GM21529 (cell line): ENCODE results near the gene CACNA2D1.

ENCODE experiments used
- ATAC-seq: cut with Tn5 transposase; IDR thresholded peaks from one replicate; pipeline ENCODE4 v1.9.1; 2021; ENCODE audit not compliant: unreplicated experiment

CACNA2D1 gene

DNA sequence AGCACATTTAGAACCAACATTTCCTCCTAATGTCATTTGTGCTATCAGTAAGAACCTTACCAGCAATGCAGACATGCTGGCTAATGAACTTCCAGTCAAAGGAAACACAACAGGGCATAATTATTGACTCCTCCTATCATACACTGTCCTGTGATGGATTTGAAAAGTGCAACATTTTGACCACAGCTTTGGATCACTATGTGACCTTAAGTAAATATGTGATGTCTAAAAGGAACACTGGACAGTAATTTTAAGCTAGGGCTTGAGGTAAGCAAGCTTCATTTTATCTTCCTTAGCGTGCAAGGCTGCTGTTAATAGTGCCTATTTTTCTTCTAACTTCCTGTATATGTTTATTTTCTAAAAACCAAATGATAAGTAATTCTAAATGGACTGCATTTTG lies 433.2 kb downstream of the CACNA2D1 start:
- ATAC-seq, result no peak

DNA sequence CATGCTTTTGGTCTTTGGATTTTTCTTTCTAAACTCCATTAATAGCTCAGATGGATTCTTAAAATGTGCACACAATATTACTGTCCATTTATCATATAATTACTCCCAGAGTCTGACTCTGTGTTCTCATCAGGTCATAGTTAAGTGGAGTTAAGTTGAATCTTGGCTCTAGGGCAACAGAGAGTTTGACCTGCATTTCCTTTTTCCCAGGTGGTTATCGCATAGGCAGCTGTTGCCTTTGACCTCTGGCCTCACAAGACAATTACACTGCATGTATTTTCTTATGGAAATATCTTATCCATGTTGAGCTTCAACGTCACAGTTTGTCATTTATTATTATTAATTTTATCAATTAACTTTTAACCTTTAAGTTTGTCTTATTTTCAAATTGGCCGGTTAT lies 436.3 kb downstream of the CACNA2D1 start:
- no peak for ATAC-seq

DNA sequence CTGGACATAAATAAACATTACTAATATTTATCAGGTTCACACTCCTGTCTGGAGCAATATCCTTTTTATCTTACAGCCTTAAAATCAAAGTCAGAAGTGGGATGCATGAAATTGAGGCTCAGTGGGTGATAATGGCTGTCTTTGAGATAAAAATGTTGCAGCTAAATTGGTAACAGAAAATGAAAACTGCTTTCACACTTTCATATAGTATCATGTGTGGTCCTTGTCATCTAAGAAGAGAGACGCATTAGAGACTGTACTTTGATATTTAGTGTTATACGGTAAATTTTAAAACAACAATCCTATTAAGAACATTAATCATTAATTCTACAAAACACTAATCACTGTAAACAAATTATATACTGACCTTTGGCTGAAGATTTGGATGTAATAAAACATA lies 438.5 kb downstream of the CACNA2D1 start:
- ATAC-seq, result no peak

DNA sequence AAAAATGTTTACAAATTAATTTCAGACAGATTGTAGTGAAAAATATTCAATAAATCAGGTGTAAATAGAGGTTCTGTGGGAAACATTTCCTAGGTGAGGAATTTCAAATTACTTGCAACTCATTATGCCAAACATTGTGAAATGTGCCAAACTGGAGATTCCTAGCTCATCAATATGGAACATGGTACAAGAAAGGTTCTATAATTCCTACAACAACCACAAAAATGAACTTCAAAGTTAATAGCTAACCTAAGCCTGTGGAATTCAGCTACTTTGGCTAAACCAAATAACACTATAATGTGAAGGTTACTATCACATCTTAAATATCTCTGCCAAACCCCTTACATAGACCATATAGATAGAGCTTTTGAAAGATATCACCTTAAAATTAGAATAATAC lies 450.4 kb downstream of the CACNA2D1 start:
- ATAC-seq, result no peak

DNA sequence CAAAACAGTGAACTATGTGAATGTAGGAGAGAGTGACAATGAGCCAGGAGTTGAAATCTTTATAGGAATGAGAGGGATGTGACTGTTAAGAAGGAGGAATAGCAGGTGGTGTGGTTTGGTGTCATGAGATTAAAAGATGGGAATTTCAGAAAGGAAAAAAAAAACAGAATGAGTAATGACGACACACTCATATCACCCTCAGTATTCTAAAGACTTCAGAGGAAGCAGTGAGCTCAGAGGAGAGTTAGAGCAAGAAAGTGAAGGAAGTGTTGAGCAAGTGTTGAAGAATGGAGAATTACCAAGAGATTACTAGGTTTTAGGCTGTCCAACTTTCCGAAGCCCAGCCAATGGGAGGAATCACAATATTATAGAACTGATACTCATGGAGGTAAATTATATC lies 453.2 kb downstream of the CACNA2D1 start:
- ATAC-seq, result no peak

DNA sequence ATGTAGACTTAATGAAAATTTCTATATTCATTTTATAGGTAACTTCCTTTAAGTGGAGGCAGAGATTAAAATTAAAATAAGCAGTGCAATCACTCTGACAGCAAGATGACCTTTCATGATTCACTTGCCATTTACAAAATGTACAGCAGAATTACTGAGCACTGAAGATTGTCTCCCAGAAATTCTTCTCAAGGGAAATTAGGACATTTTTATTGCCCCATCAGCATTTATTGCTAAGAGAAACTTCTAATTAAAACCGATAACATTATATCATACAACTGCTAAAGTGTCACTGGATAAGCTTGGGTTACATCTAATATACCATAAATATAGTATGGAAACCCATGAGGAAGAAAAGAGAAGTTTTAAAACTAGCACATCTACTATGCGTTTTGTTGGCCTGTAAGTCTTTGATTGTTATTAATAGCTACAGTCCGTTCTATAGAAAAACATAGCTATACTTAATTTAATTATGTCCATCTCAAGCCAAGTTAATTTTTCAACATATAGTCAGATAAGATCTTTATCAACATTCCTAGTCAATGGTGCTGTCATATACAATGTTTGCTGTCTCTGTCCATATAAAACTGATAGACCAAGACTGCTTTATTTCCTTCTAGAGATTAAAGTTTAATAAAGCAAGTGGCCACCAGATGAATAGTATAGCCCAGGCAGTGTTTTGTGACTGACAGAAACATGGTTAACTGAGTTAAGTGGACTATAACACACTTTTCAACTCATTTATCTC lies 456.7 kb downstream of the CACNA2D1 start:
- ATAC-seq, result no peak

DNA sequence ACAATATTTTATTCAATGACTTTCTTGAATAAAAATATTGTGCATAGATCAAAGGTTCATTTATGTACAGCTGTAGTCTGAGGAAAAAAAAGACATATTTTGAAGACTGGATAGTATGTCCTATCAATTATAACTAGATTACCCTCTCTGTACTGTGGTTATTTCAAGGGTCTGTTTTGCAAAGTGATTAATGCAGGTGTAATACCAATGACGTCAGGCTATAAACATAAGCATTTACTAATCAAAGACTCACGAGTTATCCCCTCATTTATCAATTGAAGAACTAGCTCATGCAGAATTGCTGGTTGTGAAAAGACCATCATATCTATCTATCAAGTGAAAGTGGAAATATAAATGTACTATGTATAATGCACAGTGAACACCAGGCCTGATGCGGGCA lies 460.2 kb downstream of the CACNA2D1 start:
- no peak for ATAC-seq

DNA sequence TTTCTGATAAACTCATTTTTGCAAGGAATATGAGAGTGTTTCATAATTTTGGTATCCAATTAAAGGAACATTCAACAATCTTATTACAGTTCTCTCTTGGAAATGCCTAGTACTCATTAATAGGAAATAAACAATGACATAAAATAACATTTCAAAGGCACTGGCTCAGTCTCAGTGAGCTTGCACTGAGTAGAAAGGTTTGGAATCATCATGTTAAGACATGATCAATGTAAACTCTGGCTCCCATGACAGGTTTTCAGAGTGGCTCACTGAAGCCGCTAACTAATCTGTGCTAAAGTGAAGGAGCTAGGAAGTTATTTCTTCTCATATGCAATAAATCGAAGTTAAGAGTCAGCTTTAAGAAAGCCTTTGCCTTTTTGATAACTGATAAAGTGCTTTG lies 470.5 kb downstream of the CACNA2D1 start:
- no peak for ATAC-seq

DNA sequence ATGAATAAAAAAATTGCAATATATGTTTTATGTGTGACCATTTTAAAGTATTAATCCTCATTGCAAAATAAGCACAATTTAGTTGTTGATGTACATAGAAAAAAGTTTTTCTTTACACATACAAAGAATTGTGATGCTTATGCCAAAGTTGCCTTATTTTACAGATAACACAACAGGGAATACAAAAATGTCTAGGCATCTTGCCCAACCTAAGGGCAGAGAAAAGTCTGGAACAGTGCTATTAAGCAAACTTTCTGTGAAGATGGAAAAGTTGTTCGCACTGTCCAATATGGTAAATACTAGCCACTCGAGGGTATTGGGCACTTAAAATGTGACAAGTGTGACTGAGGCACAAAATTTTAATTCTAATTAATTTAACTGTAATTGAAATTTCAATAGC lies 483.6 kb downstream of the CACNA2D1 start:
- ATAC-seq, result no peak

DNA sequence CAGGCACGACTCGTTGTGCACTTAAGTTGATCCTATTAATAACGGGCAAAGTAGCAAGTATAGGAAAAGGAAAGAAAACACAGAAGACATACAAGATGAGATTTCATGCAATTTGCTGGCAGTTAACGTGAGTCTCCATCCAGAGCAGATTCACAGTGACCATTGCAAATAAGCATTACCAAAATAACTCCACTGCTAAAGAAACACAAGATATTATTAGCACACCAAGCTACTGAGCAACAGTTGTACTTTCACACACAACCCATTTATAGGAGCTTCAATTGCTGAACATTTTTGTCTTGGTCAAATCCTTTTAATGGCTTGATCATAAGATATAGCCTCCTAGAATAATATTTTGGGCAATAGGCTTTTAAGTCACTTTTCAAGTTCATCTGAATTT lies 486.1 kb downstream of the CACNA2D1 start:
- no peak for ATAC-seq

DNA sequence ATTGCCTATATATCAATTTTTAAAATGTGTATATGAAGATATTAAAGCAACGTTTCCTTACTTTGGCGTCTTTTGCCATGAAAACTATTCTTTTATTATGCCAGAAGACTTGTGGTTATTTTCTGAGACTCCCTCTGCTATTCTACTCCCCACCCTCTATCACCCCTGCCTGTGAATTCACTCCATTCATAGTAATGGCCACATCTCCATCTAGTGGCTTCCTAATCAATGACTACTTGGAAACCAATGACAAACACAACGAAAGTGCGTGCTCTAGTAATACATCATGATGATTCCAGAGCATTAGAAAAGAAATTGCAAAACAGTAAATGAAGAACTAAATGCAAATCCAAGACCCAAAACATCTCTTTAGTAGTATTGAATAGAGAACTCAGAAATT lies 487.1 kb downstream of the CACNA2D1 start:
- no peak for ATAC-seq

DNA sequence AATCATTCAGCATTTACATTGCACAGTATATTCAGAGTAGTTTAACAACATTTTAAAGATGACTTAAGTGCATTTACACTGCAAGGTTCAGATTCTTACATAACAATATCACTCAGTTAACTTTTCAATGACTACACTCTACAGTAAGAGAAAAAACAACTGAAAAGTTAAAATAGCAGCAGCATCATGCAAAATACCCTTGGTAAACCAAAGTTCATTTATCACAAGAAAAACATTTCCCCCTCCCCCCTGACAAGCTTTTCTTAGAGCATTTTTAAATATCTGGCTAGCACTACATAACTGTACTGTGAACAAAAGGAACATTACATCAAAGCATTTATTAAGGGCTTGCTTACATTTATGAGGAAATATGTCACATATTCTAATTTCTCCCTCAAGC lies 494.3 kb downstream of the CACNA2D1 start:
- ATAC-seq, result no peak

DNA sequence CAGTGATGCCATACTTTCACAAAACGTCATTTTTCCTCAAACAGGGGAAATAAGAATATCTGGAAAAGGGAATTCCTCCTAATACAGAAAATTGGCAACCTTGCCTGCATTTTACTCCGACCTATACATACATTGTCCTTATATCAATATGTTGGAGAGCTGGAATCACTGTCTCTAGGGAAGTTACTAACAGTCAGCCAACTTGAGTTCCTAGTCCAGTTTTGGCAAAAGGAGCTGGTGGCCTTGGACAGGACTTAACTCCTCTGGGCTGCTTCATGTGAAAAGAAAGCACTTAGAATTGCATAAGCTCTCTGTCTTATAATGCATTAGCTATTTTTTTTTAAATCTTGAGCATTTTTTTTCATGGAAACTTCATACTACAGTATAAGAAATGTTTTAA lies 499.5 kb downstream of the CACNA2D1 start:
- ATAC-seq, result no peak

DNA sequence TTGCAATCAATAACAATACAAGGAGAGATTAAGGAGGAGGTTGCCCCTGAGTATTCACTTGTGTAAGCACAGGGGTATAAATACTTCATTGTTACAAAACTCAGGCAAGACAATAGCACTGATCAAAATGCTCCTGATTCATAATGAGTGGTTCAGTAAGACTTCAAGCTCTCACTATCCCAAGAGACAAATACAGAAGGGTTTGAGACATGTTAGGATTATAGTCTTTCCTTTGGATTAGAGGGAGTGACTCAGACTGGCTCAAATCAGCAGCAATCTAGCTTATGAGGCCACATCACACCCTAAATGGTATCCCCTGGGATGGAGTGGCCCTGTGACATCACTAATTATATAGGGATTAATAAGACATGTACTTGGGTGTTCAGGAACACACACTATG lies 506.5 kb downstream of the CACNA2D1 start:
- no peak for ATAC-seq

DNA sequence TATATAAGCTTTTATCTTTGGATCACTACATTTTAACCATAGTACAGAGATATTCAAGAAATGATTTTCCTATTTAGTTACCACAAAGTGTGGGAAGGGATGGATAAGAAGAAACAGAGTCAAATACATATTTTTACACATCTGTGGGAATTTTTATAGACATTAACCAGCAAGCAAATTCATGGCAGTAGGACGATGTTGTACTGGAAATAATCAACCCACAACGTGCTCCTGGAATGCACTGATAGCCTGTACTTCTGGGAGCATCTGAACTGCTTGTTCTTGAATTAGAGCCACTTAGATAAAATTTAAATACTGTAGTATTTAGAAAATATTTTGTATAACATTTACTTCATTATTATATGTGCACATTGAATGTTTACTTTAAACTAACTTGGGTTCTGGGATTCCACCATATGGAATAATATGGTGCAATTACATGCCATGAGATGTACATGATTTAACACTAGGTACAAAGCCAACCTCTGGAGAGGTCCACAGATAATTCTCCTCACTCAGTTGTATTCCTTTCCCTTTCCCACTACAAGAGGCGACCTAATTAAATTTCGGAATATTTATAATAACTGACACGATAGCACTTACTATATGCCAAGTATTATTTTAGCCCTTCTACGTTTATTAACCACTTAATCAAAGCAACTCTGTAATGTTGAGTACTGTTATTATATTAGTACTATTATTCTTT lies 508.8 kb downstream of the CACNA2D1 start:
- no peak for ATAC-seq

DNA sequence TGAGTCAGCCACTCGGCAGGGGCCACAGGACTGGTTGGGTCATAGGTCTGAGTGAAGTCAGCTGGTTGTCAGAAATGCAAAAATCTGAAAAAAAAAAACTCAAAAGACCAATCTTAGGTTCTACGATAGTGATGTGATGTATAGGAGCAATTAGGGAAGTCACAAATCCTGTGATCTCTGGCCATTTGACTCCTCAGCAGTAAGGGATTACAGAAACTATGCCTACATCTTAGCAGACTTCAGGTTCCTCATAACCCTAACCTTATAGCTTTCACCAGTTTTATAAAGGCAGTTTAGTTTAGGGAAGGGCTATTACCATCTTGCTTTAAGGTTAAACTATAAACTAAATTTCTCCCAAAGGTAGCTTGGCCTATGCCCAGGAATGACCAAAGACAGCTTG lies 510.6 kb downstream of the CACNA2D1 start:
- ATAC-seq, result no peak

DNA sequence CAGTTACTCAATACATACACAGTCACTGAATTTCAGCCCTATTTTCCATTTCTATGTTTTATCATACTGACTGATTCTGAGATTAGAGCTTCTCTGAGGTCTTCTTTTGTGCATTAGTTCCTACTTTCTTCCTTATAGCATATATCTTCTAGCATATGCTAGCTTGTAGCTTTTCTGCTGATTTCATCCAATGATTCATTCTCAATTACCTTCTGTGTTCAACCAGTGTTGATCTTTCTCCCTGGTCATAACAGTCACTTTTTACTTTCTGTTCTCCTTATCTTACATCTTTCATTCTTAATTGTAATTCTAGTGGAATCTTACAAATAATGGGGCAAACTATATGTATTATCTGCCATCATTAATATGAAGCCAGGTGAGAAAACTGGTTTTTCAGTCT lies 514.2 kb downstream of the CACNA2D1 start:
- ATAC-seq, result no peak

DNA sequence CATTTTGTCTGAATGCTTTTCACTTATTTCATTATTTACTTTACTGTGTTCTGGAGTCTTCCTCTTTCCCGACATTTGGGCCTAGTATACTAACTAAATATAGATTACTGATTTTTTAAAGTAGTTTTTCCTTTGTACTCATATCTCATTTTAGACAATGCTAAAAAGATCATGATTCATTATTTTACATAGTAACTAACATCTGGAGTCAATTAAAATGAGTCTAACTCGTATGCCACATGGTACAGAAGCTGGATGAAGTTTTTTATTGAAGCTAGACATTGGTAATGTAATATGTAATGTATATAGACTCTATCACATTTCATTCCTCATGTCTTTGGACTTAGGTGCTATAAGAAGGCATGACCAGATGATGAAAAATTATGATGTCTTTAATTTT lies 517.4 kb downstream of the CACNA2D1 start:
- ATAC-seq, result no peak

DNA sequence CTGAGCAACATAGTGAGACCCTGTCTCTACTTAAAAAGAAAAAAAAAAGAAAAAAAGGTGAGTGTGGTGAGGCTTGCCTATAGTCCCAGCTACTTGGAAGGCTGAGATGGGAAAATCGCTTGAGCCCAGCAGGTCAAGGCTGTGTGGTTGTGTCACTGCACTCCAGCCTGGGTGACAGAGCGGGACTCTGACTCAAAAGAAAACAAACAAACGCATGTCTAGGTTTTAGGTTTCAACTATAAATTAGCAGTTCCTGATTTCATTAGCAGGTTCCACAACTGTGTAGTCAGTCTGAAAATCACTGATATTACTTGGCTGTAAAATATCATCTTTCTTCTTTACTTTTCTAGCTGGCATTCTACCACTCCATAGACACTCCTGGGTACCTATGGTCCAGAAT lies 518.0 kb downstream of the CACNA2D1 start:
- peak; percentile 79 for ATAC-seq

DNA sequence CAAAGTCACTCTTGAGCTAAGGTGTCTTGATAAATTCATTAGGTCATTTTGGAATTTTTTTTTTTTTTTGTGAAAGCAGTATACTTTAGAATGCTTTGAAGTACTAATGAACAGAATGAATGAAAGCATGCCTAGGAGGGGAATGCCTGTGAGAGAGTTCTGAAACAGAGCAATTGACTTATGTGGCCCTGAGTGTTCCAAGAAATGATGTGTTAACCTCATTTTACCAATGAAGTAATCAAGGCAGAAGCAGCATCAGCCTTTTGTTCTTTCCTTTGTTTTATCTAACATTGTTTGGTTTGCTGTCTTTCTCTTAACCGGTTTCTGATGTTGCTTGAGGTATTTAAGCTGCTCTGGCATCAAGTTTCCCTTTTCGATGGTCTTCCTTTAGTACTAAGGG lies 519.1 kb downstream of the CACNA2D1 start:
- ATAC-seq, result no peak

DNA sequence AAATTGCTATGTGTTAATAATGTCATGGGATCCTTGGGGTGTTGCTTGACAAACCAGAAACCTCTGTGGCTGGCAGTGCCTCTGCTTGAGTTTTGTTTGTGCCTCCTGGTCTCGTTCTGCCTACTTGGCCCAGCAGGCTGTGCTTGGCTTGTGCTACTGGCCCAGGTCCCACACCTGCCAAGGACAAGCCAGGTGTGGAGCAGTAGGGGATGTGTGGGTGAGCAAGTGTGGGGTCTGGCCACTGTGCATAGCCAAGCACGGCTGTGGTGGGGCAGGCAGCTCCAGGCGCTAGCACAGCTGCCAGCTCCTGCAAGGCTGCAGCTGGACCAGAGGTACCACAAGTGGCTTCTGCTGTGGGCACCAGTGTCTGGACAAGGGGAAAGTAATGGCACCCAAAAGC lies 524.1 kb downstream of the CACNA2D1 start:
- no peak for ATAC-seq

DNA sequence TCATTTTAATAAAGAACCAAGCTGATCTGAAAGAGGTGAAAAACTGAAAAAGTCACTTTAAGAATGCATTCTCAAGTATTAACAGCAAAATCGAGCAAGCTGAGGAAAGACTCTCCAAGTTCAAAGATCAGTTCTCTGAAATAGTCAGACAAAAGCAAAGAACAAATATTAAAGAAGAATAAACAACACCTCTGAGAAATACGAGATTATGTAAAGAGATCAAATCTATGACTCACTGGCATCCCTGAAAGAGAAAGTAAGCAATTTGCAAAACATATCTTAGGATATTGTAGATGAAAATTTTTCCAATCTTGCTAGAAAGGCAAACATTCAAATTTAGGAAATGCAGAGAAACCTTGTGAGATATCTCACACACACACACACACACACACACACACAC lies 535.4 kb downstream of the CACNA2D1 start:
- ATAC-seq, result no peak

DNA sequence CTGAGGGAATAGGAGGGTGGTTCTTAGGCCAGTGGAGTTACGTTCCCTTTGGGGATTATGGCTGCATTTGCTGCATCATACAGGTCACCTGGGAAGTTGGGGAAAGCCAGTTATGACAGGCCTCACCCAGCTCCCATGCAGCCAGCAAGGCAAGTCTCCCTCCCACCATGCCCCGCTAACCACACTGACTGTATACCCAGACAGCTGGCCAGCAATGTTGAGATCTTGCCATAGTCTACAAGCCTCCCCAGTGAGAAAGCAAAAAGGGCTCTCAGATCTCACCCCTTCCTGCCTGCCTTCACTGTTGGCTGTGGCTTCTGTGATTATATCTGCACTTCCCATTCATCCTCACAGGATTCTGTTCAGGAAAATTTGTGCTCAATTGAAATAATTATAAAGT lies 540.5 kb downstream of the CACNA2D1 start:
- ATAC-seq, result no peak
